CD8-positive, alpha-beta memory T cell (primary cell): ENCODE data around the gene RNF128. TPM values are rescaled to one million over a fixed set of nuclear protein-coding genes. Genes with fewer than 3 reads are reported as not detected.

Experiments
- CTCF ChIA-PET: fragments of 350-600 bp; sonication (Branson Sonifier 250); formaldehyde crosslinking; loops from one replicate; lab custom pipeline; 2021; ENCODE audit warnings: antibody characterized with exemption; lab: Charles Lee
- POLR2A ChIA-PET: fragments of 350-600 bp; sonication (Branson Sonifier 250); formaldehyde crosslinking; loops from one replicate; lab custom pipeline; 2021; ENCODE audit warnings: antibody characterized with exemption; lab: Charles Lee
- DNase-seq, 5 donors: peaks; one replicate each; pipeline versions ENCODE4 v3.0.0 to v3.0.0-alpha.2; 2020 to 2022; ENCODE audit warnings: mixed read lengths in 1 of 5
- H3K27ac ChIP-seq: one replicate; pipeline ENCODE4 v1.7.0; 2013; ENCODE audit warnings: low read depth, mild to moderate bottlenecking, low read length, moderate library complexity
- H3K27me3 ChIP-seq: 2 replicates; pipeline ENCODE4 v1.7.0; 2013; ENCODE audit warnings: low read length, mild to moderate bottlenecking; ENCODE audit not compliant: insufficient read depth, poor library complexity, severe bottlenecking
- H3K36me3 ChIP-seq: 2 replicates; pipeline ENCODE4 v1.7.0; 2013; ENCODE audit warnings: mild to moderate bottlenecking, low read length, moderate library complexity; ENCODE audit not compliant: insufficient read depth
- H3K4me1 ChIP-seq: 2 replicates; pipeline ENCODE4 v1.7.0; 2013; ENCODE audit warnings: mild to moderate bottlenecking, low read length, moderate library complexity; ENCODE audit not compliant: insufficient read depth
- H3K4me3 ChIP-seq: 2 replicates; pipeline ENCODE4 v1.7.0; 2013; ENCODE audit warnings: mild to moderate bottlenecking, low read length
- H3K9me3 ChIP-seq: 2 replicates; pipeline ENCODE4 v1.7.0; 2013; ENCODE audit warnings: mild to moderate bottlenecking, low read length
- H3K27ac Mint-ChIP-seq, 8 donors: one replicate each; pipeline ENCODE4 v1.8.0; 2020 to 2021; ENCODE audit warnings: mixed read lengths in 8 of 8, mild to moderate bottlenecking in 6 of 8, inconsistent platforms in 3 of 8, moderate library complexity in 3 of 8
- H3K27me3 Mint-ChIP-seq, 2 donors: one replicate each; pipeline ENCODE4 v1.8.0; 2020 to 2021; ENCODE audit warnings: mixed read lengths in 2 of 2, mild to moderate bottlenecking in 1 of 2, moderate library complexity in 1 of 2
- H3K36me3 Mint-ChIP-seq, 3 donors: one replicate each; pipeline ENCODE4 v1.8.0; 2020 to 2021; ENCODE audit warnings: mixed read lengths in 3 of 3, inconsistent platforms in 1 of 3, mild to moderate bottlenecking in 1 of 3
- H3K4me1 Mint-ChIP-seq, 3 donors: one replicate each; pipeline ENCODE4 v1.8.0; 2020 to 2021; ENCODE audit warnings: mixed read lengths in 3 of 3, inconsistent platforms in 1 of 3, mild to moderate bottlenecking in 1 of 3
- H3K4me3 Mint-ChIP-seq, 7 donors: one replicate each; pipeline ENCODE4 v1.8.0; 2020 to 2021; ENCODE audit warnings: mixed read lengths in 7 of 7, mild to moderate bottlenecking in 6 of 7, moderate library complexity in 4 of 7, inconsistent platforms in 2 of 7
- H3K9me3 Mint-ChIP-seq, 5 donors: one replicate each; pipeline ENCODE4 v1.8.0; 2020 to 2022; ENCODE audit warnings: mixed read lengths in 5 of 5, mild to moderate bottlenecking in 3 of 5, moderate library complexity in 2 of 5, inconsistent platforms in 1 of 5
- polyA plus RNA-seq: library from polyadenylated mRNA; unstranded; fragments of 300-500 nt; fragmentation: Illumina TruSeq; gene quantifications from one replicate; pipeline ENCODE4 v1.2.3, GENCODE V29; 2021
- total RNA-seq, 2 experiments: library from RNA; stranded (reverse); gene quantifications; one replicate each; pipeline ENCODE4 v1.2.3, GENCODE V29; 2021

The RNF128 gene
- total and polyA plus RNA-seq, 3 experiments from 2014 or later = not detected

DNA sequence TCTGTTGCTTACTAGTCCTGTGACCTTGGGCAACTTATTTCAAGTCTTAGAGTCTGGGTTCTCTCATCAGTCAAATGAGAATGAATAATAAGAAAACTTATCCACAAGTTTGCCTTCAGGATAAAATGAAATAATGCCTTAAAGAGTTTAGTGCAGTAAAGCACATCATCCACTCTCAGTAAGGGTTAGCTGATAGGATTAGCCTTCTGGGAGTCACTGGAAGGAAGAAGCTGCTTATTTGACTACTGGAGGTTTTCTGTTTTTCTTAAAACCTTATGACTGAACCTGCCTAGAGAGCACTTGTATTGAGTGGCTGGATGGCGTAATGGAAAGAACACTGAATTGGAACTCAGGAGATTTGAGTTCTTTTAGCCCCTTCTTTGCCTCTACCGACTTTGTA lies 1.8 kb downstream of the RNF128 start:
- H3K27me3 ChIP-seq = peaks cover 3% of the 10 kb centered on the region
- no peaks in the 10 kb centered on the region for H3K36me3 ChIP-seq
- CTCF ChIA-PET = no interaction called here
- no peaks in the 10 kb centered on the region for H3K9me3 Mint-ChIP-seq
- no peaks in the 10 kb centered on the region for H3K4me1 ChIP-seq
- H3K27me3 Mint-ChIP-seq = peaks cover 20 to 38% of the 10 kb centered on the region in 2 donors
- H3K27ac Mint-ChIP-seq = no peak overlapping the region
- no peak overlapping the region for H3K4me3 Mint-ChIP-seq
- H3K27ac ChIP-seq = no peak overlapping the region
- H3K36me3 Mint-ChIP-seq = no peaks in the 10 kb centered on the region
- POLR2A ChIA-PET = no interaction called here
- peaks cover 0 to 14% (median 2%) of the 10 kb centered on the region in 3 donors for H3K4me1 Mint-ChIP-seq
- H3K9me3 ChIP-seq = no peaks in the 10 kb centered on the region
- DNase-seq = no peak
- H3K4me3 ChIP-seq = no peak overlapping the region

DNA sequence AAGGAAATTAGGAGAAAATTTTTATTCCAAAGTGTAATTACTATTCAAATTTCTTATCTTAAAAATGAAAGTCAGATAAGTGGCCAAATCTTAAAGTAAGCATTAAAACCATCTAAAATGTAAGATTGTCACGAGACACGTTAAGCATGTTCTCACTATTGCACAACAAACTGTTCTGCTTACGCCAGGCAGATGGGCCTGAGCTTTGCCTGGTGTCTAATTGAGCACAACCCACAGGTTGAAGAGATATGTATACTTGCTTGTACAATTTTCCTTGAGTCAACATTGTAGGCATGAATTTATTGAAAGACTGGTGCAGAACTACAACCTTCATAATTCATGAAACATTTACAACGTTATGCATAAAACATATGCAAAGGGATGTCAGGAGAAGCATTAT lies 3.9 kb downstream of the RNF128 start:
- peaks cover 0 to 14% (median 2%) of the 10 kb centered on the region in 3 donors for H3K4me1 Mint-ChIP-seq
- H3K27me3 ChIP-seq = no peaks in the 10 kb centered on the region
- no peak overlapping the region for H3K4me3 Mint-ChIP-seq
- no peaks in the 10 kb centered on the region for H3K4me1 ChIP-seq
- DNase-seq = no peak
- H3K27me3 Mint-ChIP-seq = peaks cover 20 to 27% of the 10 kb centered on the region in 2 donors
- ChIA-PET POLR2A (no interaction called here), CTCF (no interaction called here)
- no peaks in the 10 kb centered on the region for H3K36me3 Mint-ChIP-seq
- H3K36me3 ChIP-seq = no peaks in the 10 kb centered on the region
- no peak overlapping the region for H3K27ac Mint-ChIP-seq
- no peaks in the 10 kb centered on the region for H3K9me3 Mint-ChIP-seq
- H3K27ac ChIP-seq = no peak overlapping the region
- H3K4me3 ChIP-seq = no peak overlapping the region
- no peaks in the 10 kb centered on the region for H3K9me3 ChIP-seq

DNA sequence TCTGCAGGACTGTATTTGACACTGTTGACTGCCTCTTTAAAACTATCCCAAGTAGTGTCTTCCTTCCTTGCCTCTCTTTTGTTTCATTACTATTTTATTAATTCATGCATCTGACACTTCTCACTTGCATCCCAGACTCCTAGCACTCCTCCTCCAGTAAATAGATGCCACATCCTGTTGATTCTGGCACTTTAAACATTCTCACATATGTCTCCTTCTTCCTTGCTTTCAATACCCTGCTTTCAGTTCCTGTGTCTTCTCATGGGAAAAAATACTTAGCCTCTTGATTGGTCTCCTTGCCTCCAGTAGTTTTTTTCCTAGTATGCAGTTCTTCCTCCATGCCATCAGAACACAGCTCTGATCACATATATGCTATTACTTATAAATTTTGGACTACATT lies 5.1 kb downstream of the RNF128 start:
- H3K4me3 Mint-ChIP-seq = no peak overlapping the region
- H3K36me3 Mint-ChIP-seq = no peaks in the 10 kb centered on the region
- H3K27me3 ChIP-seq = no peaks in the 10 kb centered on the region
- no peaks in the 10 kb centered on the region for H3K36me3 ChIP-seq
- no peak overlapping the region for H3K4me3 ChIP-seq
- DNase-seq = no peak
- peaks cover 13 to 18% of the 10 kb centered on the region in 2 donors for H3K27me3 Mint-ChIP-seq
- H3K9me3 ChIP-seq = no peaks in the 10 kb centered on the region
- H3K27ac Mint-ChIP-seq = no peak overlapping the region
- no peaks in the 10 kb centered on the region for H3K9me3 Mint-ChIP-seq
- CTCF ChIA-PET = no interaction called here
- POLR2A ChIA-PET = no interaction called here
- H3K27ac ChIP-seq = no peak overlapping the region
- no peaks in the 10 kb centered on the region for H3K4me1 ChIP-seq
- peaks cover 0 to 4% (median 0%) of the 10 kb centered on the region in 3 donors for H3K4me1 Mint-ChIP-seq

DNA sequence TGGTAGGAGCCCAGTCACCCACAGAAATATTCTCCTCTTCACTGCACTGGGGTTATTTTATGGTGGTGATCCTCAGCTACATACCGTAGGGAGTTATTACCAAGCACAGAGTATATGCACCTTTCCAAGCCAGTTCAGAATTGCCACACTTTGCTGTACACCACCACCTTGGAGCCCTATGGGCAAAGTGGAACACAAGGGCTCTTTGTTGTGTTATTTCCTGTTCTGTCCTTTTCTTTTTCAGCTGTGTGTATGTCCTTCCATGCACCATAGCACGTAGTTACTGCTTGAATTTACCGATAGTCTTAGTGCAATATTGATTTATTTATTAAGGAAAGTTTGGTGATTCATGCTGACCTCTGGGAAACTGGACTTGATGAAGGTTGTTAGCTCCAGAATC lies 8.3 kb downstream of the RNF128 start:
- Mint-ChIP-seq H3K27ac (no peak overlapping the region), H3K9me3 (no peaks in the 10 kb centered on the region), H3K4me1 (no peaks in the 10 kb centered on the region), H3K27me3 (peaks cover 3 to 8% of the 10 kb centered on the region in 2 donors), H3K4me3 (no peak overlapping the region), H3K36me3 (no peaks in the 10 kb centered on the region)
- H3K9me3 ChIP-seq = no peaks in the 10 kb centered on the region
- H3K4me1 ChIP-seq = no peaks in the 10 kb centered on the region
- CTCF ChIA-PET = no interaction called here
- H3K27ac ChIP-seq = no peak overlapping the region
- no peak overlapping the region for H3K4me3 ChIP-seq
- no peak for DNase-seq
- H3K27me3 ChIP-seq = no peaks in the 10 kb centered on the region
- no peaks in the 10 kb centered on the region for H3K36me3 ChIP-seq
- POLR2A ChIA-PET = no interaction called here

DNA sequence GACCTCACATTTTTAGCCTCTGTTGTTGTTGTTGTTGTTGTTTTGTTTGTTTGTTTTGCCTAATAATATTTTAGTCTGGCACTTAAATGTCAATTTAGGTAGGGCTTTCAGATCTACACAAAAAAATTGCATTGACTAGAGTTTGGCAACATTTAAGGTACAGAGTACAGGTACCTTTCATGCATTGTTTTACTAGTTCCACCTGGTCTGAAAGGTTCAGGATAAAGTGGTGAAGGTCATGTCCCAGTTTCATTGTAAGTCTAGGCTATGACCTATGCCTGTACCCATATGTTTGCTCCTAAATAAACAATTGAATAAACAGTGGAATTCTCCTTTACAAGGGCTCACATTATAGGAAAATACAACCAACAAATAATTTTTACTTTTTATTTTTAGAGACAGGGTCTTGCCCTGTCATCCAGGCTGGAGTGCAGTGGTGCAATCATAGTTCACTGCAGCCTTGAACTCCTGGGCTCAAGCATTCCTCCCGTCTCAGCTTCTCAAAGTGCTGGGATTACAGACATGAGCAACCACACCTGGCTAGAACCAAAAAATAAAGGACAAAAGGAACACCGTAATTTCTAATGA lies 13.8 kb downstream of the RNF128 start:
- Histone ChIP-seq H3K27ac (no peak overlapping the region), H3K27me3 (no peaks in the 10 kb centered on the region), H3K4me1 (no peaks in the 10 kb centered on the region), H3K36me3 (no peaks in the 10 kb centered on the region), H3K4me3 (no peak overlapping the region), H3K9me3 (no peaks in the 10 kb centered on the region)
- Mint-ChIP-seq H3K9me3 (no peaks in the 10 kb centered on the region), H3K27me3 (peaks cover 5 to 11% of the 10 kb centered on the region in 2 donors), H3K36me3 (no peaks in the 10 kb centered on the region), H3K4me3 (no peak overlapping the region), H3K4me1 (no peaks in the 10 kb centered on the region), H3K27ac (no peak overlapping the region)
- POLR2A ChIA-PET = no interaction called here
- CTCF ChIA-PET = no interaction called here
- DNase-seq = no peak

DNA sequence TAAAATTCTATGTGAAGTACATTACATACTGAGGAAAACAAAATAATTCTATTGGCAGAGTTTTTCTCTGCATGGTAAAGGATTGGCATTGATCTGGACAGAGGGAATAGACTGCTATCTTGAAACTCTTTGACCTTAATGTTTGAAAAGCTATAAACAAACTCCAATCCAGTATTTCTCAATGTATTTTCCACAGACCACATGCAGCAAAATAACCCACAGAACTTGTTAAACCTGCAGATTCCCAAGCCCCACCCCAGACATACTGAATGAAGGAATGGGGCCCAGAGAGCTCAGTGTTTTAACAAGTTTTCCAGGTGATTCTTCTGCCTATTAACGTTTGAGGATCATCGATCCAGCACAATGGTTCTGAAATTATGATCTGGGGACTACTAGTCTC lies 15.7 kb downstream of the RNF128 start:
- CTCF ChIA-PET = no interaction called here
- Mint-ChIP-seq H3K9me3 (no peaks in the 10 kb centered on the region), H3K4me1 (no peaks in the 10 kb centered on the region), H3K27me3 (peaks cover 5 to 12% of the 10 kb centered on the region in 2 donors), H3K4me3 (no peak overlapping the region), H3K36me3 (no peaks in the 10 kb centered on the region), H3K27ac (no peak overlapping the region)
- Histone ChIP-seq H3K36me3 (no peaks in the 10 kb centered on the region), H3K4me3 (no peak overlapping the region), H3K9me3 (no peaks in the 10 kb centered on the region), H3K4me1 (no peaks in the 10 kb centered on the region), H3K27ac (no peak overlapping the region), H3K27me3 (no peaks in the 10 kb centered on the region)
- POLR2A ChIA-PET = no interaction called here
- no peak for DNase-seq

DNA sequence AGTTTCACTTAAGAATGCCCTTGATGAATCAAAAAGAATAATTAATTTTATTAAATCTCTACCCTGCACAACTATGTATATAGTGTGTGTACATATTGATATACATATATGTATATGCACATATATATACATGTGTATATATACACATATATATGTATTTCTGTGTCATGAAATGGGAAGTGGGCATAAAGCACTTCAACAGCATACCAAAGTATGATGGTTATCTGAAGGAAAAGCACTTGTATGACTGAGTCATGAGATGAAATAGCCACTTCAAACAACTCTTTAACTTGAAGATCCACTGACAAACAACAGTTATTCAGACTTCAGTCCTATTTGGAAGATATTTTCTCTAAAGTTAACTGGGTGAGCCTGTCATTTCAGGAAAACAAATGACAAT lies 16.3 kb downstream of the RNF128 start:
- no peaks in the 10 kb centered on the region for H3K36me3 Mint-ChIP-seq
- H3K4me1 Mint-ChIP-seq = no peaks in the 10 kb centered on the region
- POLR2A ChIA-PET = no interaction called here
- CTCF ChIA-PET = no interaction called here
- Histone ChIP-seq H3K9me3 (no peaks in the 10 kb centered on the region), H3K4me1 (no peaks in the 10 kb centered on the region), H3K36me3 (no peaks in the 10 kb centered on the region), H3K4me3 (no peak overlapping the region), H3K27me3 (no peaks in the 10 kb centered on the region), H3K27ac (no peak overlapping the region)
- H3K27me3 Mint-ChIP-seq = peaks cover 5 to 12% of the 10 kb centered on the region in 2 donors
- no peak overlapping the region for H3K4me3 Mint-ChIP-seq
- no peak overlapping the region for H3K27ac Mint-ChIP-seq
- DNase-seq = no peak
- no peaks in the 10 kb centered on the region for H3K9me3 Mint-ChIP-seq

DNA sequence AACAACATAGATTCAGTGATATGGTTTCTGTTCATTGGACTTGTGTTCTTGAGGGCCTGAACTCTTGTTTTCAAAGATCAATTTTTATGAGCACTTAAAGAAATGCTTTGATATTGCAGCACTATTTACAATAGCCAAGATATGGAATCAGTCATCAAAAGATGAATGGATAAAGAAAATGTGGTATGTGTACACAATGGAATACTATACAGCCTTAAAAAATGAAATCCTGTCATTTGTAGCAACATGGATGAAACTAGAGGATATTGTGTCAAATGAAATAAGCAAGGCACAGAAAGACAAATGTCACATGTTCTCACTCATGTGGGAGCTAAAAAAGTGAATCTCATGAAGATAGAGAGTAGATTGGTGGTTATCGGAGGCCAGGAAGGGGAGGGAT lies 21.9 kb downstream of the RNF128 start:
- H3K9me3 ChIP-seq = no peaks in the 10 kb centered on the region
- Mint-ChIP-seq H3K36me3 (no peaks in the 10 kb centered on the region), H3K9me3 (peaks cover 0 to 5% (median 3%) of the 10 kb centered on the region in 5 donors), H3K4me3 (no peak overlapping the region), H3K27me3 (peaks cover 8 to 10% of the 10 kb centered on the region in 2 donors), H3K27ac (no peak overlapping the region), H3K4me1 (no peaks in the 10 kb centered on the region)
- CTCF ChIA-PET = no interaction called here
- H3K36me3 ChIP-seq = no peaks in the 10 kb centered on the region
- no peak overlapping the region for H3K4me3 ChIP-seq
- no peaks in the 10 kb centered on the region for H3K27me3 ChIP-seq
- H3K27ac ChIP-seq = no peak overlapping the region
- POLR2A ChIA-PET = no interaction called here
- H3K4me1 ChIP-seq = no peaks in the 10 kb centered on the region
- no peak for DNase-seq
